GM19023 (cell line): ENCODE results near the gene OTUB1.

ENCODE experiments used
- ATAC-seq: cut with Tn5 transposase; IDR thresholded peaks from one replicate; pipeline ENCODE4 v1.9.1; 2021; ENCODE audit warnings: mild to moderate bottlenecking, moderate library complexity; ENCODE audit not compliant: unreplicated experiment

The OTUB1 gene

DNA sequence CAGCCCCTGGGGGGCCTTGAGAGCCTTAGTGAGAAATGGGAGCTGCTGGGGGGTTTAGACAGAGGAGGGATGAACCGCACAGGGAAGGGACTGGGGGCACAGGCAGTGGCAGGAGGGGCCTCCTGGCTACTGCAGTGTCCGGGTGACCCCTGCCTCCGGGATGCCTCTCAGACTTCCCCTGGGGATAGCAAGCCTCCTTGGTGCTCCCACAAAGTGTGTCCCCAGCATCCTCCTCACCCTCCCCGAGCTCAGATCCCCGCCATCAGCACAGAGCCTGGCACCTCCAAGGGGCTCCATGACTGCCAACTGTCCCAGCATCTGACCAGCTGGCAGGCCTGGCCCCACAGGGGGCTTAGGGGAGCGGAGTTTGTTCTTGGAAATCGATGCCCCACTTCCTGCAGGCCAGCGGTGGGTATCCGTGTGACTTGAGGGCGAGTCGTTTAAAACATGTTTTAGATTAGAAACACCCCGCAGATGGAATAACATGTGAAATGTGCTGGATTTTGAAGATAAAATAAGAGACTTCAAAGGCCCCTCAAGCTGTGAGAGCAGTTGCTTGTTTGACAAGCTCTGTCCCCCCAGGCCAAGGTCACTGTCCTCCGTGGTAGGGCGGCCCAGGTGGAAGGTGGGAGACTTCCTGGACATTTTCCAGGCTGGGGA, 36.0 kb downstream of the OTUB1 start:
- ATAC-seq = no peak

GRCh38 chr11:64023712-64024710, 37.8 kb downstream of the OTUB1 start:
- no peak for ATAC-seq

GRCh38 chr11:64025205-64025604, 39.0 kb downstream of the OTUB1 start:
- no peak for ATAC-seq

GRCh38 chr11:64026575-64027205, 40.5 kb downstream of the OTUB1 start:
- ATAC-seq = no peak

DNA sequence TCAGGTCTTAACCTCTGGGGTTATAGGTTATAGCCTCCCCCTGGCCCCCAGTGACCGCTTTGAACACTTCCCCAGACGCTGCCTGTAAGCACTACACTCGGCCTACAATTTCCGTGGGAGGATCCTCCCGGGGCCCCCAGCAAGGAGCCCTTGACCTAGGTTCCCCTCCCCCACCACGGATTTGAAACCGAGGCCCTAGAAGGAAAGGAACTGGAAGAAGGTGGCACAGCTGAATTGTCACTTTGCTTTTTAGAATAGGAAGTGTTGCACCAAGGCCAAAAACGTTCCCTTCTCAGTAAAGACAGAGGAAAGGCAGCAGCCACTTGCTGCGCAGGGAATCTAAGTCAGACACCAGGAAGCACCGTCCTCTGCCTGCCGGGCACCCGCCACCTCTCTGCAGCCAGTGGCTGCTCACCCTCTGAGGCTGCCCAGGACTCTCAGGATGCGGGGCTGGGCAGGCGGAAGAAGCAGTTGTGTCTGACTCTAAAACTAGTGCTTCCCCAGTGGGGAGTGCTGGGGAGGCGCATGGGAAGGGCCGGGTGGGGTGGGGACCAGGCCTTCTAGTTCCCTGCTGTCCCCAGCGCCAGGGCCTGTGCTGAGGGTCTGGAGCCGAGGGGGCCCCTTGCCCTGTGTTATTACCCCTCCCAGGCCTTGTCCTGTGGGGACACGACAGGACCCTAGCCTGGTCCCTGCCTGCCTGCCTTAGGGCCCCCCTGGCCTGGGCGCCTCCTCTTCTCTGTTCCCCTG, 41.6 kb downstream of the OTUB1 start:
- ATAC-seq = no peak

DNA sequence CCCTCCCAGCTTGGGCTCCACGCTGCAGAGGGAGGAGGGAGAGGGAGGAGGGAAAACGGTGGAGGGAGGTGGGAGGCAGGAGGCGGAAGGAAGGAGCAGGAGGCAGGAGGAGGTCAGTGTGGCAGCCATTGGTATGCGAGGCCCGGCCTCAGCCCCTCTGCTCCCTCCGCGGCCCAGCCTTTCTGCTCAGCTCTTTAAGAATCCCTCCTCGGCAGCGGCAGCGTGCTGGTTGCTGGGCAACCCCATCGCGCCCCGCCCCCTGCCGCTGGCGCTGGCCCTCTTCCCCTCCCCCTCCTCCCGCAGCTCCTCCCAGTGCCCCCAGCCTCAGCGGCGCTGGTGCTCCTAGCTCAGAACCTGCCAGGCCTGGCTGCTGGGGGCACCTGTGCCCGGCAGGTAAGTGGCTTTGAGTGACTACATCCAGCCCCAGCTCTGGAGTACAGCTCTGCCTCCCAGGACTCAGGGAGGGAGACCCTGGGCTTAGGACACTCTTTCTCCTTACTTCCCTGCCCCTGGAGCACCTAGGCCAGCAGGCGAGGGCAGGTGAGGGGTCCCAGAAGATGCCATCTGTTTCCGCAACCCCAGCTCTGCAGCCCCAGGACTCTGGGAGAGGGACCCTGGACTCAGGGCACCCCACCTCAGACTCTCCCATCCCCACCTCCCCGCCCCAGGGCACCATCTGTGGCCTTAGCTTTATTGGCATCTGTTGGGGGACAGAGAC, 42.3 kb downstream of the OTUB1 start:
- ATAC-seq = no peak

DNA sequence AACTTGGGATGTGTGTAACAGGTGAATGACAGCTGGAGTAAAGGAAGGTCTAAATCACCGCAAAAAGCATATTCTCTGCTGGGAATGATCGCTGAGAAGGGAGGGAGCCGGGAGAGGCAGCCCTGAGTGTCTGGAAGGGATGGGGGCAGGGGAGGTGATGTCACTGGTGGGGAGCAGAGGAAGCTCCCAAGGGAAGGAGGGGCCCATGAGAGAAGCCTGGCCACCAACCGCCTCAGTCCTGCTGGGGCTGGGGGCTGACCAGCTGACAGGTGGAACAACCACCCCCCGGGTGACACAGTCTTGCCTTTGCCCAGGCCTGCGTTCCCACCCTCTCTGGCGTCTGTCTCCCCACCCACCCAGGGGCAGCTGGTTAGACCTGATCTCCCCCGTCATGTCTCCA, 43.5 kb downstream of the OTUB1 start:
- no peak for ATAC-seq

DNA sequence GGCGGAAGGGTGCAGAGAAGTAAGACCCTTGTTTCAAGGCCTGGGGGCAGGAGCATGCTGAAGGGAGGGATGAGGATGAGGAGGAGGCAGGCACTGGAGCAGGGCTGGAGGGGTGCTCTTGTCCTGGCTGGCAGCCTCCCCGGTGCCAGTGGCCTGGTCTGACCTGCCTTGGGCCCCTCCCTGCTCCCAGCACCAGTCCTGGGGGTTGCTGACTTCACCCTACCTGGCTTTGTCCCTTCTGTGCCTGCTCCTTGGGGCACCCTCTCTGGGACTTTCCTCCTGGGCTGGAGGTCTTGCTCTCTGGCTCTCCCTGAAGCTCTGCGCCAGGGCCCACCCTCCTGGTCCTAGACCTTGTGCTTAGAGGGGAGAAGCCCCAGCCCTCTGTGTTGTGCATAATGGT, 44.8 kb downstream of the OTUB1 start:
- no peak for ATAC-seq

- ATAC-seq = no peak
Observed at GRCh38 chr11:64032050-64032449, 45.8 kb downstream of the OTUB1 start.

DNA sequence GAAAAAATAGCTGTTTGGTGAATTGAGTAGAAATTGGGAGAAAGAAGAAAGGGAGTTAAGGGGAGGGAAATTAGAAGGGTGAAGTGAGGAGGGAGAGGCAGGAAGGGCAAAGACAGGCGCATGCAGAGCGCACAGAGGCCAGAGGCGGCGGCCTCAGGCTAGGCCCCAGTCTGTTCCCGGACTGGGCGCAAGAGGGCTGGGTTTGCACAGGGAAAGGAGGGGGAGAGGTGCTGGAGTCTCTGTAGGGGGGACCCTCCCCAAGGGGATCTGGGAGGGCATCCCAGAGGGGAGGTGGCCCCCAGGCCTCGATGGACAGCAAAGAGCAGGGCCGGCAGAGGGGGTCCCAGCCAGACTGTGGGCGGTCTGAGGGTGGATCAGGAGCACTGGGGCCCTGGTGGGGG, 48.2 kb downstream of the OTUB1 start:
- ATAC-seq = no peak

DNA sequence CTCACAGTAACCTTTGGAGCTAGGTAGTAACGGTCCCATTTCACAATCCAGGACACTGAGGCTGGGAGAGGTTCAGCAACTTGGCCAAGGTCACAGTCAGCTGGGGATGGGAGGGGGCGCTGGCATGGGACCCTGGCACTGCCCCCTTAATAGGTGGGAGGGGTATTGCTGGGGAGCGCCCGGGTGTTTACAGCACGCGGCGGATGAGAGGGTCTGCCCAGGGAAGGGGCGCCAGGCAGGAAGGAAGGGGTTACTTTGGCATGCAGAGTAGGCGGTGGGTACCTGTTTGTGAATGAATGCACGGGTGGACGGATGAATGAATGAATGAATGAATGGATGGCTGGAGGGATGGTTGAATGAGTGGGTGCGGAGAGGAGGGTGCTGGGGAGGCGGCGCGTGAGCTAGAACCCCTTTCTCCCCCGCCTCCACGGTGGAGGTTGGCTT, 48.9 kb downstream of the OTUB1 start:
- no peak for ATAC-seq

GRCh38 chr11:64035576-64035975, 49.3 kb downstream of the OTUB1 start, which contains the start of gene FLRT1:
Gene FLRT1 (plus strand): TSS chr11:64035931. CDS start chr11:64116268, 80,337 bp downstream.
- ATAC-seq = no peak

GRCh38 chr11:64036087-64037026, 50.1 kb downstream of the OTUB1 start:
- ATAC-seq = no peak

- no peak for ATAC-seq
Observed at GRCh38 chr11:64037027-64037634, 50.9 kb downstream of the OTUB1 start.

DNA sequence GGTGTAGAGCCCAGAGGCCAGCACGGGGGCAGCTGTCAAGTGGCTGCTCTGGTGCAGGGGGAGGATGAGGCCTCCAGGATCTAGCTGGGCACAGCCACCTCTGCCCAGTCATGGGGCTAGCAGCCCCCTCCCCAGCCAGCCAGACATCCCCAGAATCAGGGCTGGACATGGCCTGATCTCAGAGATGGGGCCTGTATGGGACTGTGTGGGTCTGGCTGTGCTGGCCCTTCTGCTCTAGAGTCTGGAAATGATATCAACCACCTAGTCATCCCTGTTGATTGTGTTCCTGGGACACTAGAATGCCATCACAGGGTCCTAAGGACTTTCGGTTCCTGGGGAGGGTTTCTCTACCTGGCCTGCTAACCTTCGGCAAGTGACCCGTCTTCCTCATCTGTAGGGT, 52.3 kb downstream of the OTUB1 start:
- ATAC-seq = no peak

DNA sequence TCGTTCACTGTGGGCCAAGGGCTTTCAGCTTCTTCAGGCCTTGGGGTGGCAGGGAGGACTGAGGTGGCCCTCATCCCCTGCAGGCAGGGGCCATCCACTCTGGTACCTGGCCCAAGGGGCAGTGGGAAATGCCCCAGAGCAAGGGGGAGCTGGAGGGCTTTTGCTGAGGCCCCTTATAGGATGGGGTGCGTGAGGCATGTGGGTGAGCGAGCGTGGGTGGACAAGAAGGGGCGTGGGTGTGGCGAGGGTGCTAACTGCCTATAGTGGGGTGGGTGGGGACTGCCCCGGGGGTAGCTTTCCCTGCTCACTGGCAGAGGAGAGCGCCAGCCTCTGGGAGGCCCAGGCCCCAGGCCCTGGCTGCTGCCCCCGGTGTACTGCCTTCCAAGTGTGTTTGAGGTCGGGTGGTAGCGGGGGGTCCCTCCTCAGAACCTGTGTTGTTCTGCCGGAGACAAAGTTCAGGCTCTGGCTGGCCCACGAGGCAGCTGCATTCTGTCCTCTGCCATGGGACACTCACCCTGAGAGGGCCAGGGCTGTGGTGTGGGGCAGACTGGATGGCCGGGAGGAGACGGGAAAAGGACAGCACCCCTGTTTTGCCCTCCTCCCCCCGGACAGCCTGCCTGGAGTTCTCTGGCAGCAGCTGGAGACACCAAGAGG, 52.9 kb downstream of the OTUB1 start:
- ATAC-seq = no peak

- ATAC-seq = no peak
Observed at GRCh38 chr11:64040684-64041322, 54.6 kb downstream of the OTUB1 start.

- ATAC-seq = no peak
Observed at GRCh38 chr11:64041846-64042245, 55.6 kb downstream of the OTUB1 start.
